GM12875 (cell line): Measurements from ENCODE around the gene ADGRL3.

ENCODE experiments used
- H3K4me3 ChIP-seq: one replicate; pipeline ENCODE4 v1.5.1; 2011; ENCODE audit warnings: low read depth, low read length, control low read depth
- TF ChIP-seq, protein P1 (sequence below): IDR thresholded peaks from 2 replicates; pipeline ENCODE4 v1.5.1; 2011; ENCODE audit warnings: low read depth, mild to moderate bottlenecking, control low read depth, inconsistent platforms, low read length, moderate library complexity, borderline replicate concordance; ENCODE audit not compliant: insufficient read depth

The ADGRL3 gene

GRCh38 chr4:61405307-61405706, 205.2 kb downstream of the ADGRL3 start:
- TF ChIP-seq, protein P1, sequence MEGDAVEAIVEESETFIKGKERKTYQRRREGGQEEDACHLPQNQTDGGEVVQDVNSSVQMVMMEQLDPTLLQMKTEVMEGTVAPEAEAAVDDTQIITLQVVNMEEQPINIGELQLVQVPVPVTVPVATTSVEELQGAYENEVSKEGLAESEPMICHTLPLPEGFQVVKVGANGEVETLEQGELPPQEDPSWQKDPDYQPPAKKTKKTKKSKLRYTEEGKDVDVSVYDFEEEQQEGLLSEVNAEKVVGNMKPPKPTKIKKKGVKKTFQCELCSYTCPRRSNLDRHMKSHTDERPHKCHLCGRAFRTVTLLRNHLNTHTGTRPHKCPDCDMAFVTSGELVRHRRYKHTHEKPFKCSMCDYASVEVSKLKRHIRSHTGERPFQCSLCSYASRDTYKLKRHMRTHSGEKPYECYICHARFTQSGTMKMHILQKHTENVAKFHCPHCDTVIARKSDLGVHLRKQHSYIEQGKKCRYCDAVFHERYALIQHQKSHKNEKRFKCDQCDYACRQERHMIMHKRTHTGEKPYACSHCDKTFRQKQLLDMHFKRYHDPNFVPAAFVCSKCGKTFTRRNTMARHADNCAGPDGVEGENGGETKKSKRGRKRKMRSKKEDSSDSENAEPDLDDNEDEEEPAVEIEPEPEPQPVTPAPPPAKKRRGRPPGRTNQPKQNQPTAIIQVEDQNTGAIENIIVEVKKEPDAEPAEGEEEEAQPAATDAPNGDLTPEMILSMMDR, result no peak
- no peak overlapping the region for H3K4me3 ChIP-seq

- TF ChIP-seq, protein P1, result no peak
- no peak overlapping the region for H3K4me3 ChIP-seq
These were observed 206.6 kb downstream of the ADGRL3 start for GRCh38 chr4:61406677-61407076.

GRCh38 chr4:61407642-61408618, 207.8 kb downstream of the ADGRL3 start:
- TF ChIP-seq, protein P1, result no peak
- H3K4me3 ChIP-seq, result no peak overlapping the region

DNA sequence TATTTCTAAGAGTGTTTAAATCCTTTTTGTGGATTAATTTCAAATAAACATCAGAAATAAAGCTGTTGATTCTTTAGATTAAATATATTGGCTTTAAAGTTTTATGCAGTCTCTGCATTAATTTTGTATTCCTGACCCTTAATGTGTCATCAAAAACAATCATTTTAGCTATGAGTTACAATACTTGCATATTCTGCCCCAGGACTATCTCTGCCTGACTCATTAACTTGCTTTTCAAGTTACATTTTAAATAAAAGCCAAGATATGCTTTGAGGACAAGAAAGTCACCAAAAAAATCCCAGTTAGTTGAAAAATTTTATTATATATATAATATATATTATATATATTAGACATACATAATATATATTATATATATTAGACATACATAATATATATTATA, 208.7 kb downstream of the ADGRL3 start:
- TF ChIP-seq, protein P1, result no peak

GRCh38 chr4:61411241-61411640, 211.1 kb downstream of the ADGRL3 start:
- TF ChIP-seq, protein P1, result no peak
- H3K4me3 ChIP-seq, result no peak overlapping the region

More for the DNA sequence above, 208.7 kb downstream of the ADGRL3 start:
- no peak overlapping the region for H3K4me3 ChIP-seq

GRCh38 chr4:61425315-61425714, 225.2 kb downstream of the ADGRL3 start:
- TF ChIP-seq, protein P1, result no peak
- no peak overlapping the region for H3K4me3 ChIP-seq

DNA sequence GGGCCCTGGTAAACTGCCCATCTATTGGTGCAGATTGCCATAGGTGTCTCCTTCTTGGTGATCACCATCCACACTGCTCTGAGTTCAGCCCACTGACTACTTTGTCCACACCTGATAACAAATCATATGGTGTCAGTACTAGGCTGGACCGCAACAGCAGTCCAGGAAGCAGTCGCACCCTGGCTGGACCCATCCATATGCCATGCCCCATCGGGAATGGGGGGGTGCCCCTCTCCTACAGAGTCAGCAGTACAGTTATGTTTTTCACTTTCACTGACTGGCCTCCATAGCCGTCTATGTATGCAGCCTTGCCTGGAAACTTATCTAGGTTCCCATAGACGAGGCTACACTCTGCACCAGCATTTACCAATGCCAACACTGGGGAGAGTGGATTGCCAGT, 226.1 kb downstream of the ADGRL3 start:
- TF ChIP-seq, protein P1, result no peak
- no peak overlapping the region for H3K4me3 ChIP-seq
